ENCODE measurements around the gene FAM241A. TPM values are rescaled to one million over a fixed set of nuclear protein-coding genes. Genes with fewer than 3 reads are reported as not detected.

FAM241A gene
- total and polyA plus RNA-seq, 2 donors (not counting 3 experiments of a cell fraction or from before 2014, with no cell fraction given) = 3.2 to 9.1 TPM

DNA sequence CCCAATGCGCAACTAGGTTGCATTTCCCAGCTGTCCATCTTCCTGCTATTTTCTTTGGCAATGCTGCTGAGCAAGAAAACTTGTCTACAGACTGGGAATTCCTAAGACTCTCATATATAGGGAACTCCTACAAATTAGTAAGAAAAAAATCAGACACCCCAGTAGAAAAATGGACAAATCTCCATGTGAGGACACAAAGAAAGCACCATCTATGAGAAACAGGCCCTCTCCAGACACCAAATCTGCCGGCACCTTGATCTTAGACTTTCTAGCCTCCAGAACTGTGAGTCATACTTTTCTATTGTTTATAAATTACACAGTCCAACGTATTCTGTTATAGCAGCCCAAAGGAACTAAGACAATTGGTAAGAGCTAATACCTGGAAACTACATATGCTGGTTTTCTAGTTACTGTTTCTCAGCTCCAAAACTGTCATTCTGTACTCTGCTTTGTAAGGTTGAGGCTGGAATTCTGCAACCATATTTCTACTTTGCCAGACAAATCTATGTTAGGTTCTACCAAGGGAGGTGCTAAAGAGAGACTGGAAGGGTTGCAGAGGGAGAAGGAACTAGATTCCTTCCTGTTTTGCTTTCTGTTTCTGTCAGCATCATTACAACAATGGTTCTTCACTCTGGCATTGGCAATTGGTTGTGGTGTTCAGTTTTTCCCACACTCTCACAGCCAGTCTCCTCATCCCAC, 35.7 kb upstream of the FAM241A start:
- Histone ChIP-seq H3K27ac (ENCODE audit: insufficient read depth, low read depth, low read length) (peak overlapping the region; percentile 94), H3K4me2 (ENCODE audit: insufficient read depth, low read length) (peak overlapping the region; percentile 75), H3K9me3 (replicated peaks; ENCODE audit: control insufficient read depth, insufficient read depth, low read length) (no peaks in the 10 kb centered on the region), H2AFZ (ENCODE audit: low read depth, low read length) (peak overlapping the region; percentile 83), H3K9me1 (replicated peaks; ENCODE audit: control insufficient read depth, extremely low read depth, insufficient read depth, low read length) (no peaks in the 10 kb centered on the region), H3K36me3 (ENCODE audit: control insufficient read depth in 2 of 2, extremely low read depth in 1 of 2, insufficient read depth in 2 of 2, low read length in 2 of 2) (no peaks in the 10 kb centered on the region), H3K79me2 (ENCODE audit: control insufficient read depth, insufficient read depth, low read length) (no peaks in the 10 kb centered on the region), H3K9ac (replicated peaks; ENCODE audit: extremely low read depth, insufficient read depth, low read length) (peak overlapping the region; percentile 53), H4K20me1 (replicated peaks; ENCODE audit: control insufficient read depth, extremely low read depth, insufficient read depth, low read length) (no peaks in the 10 kb centered on the region), H3K4me3 (replicated peaks in 1 of 3; ENCODE audit: insufficient read depth in 1 of 3, low read depth in 1 of 3, low read length in 3 of 3) (peak overlapping the region in 1 of 3 experiments; percentile 28), H3K27me3 (ENCODE audit: control insufficient read depth in 2 of 2, insufficient read depth in 2 of 2, low read length in 2 of 2) (no peaks in the 10 kb centered on the region), H3K4me1 (ENCODE audit: control insufficient read depth, extremely low read depth, insufficient read depth, low read length) (peaks cover 20% of the 10 kb centered on the region)
- TF ChIP-seq POLR2AphosphoS5 (IDR thresholded peaks at IDR 0.05; ENCODE audit: insufficient read depth, low read depth, low read length) (no peak), EZH2 (IDR thresholded peaks at IDR 0.05; ENCODE audit: borderline replicate concordance, low read depth, low read length, severe bottlenecking) (no peak), MYC (IDR thresholded peaks at IDR 0.05; ENCODE audit: low read depth, low read length) (no peak), POLR2A (IDR thresholded peaks at IDR 0.05; ENCODE audit: low read depth, low read length) (peak; percentile 55), JUN (IDR thresholded peaks at IDR 0.05; ENCODE audit: borderline replicate concordance, insufficient read depth, insufficient read length, low read depth) (peak; percentile 70), FOS (IDR thresholded peaks at IDR 0.05; ENCODE audit: borderline replicate concordance, insufficient read depth, low read length) (peak; percentile 81), GATA2 (IDR thresholded peaks at IDR 0.05; ENCODE audit: insufficient read depth, insufficient read length, low read depth, low read length) (no peak)
- TF ChIP-seq, protein P1, sequence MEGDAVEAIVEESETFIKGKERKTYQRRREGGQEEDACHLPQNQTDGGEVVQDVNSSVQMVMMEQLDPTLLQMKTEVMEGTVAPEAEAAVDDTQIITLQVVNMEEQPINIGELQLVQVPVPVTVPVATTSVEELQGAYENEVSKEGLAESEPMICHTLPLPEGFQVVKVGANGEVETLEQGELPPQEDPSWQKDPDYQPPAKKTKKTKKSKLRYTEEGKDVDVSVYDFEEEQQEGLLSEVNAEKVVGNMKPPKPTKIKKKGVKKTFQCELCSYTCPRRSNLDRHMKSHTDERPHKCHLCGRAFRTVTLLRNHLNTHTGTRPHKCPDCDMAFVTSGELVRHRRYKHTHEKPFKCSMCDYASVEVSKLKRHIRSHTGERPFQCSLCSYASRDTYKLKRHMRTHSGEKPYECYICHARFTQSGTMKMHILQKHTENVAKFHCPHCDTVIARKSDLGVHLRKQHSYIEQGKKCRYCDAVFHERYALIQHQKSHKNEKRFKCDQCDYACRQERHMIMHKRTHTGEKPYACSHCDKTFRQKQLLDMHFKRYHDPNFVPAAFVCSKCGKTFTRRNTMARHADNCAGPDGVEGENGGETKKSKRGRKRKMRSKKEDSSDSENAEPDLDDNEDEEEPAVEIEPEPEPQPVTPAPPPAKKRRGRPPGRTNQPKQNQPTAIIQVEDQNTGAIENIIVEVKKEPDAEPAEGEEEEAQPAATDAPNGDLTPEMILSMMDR (IDR thresholded peaks at IDR 0.05; ENCODE audit: extremely low read depth in 1 of 2, insufficient read depth in 1 of 2, low read depth in 1 of 2, low read length in 2 of 2) = no peak
- TF ChIP-seq, protein P2, sequence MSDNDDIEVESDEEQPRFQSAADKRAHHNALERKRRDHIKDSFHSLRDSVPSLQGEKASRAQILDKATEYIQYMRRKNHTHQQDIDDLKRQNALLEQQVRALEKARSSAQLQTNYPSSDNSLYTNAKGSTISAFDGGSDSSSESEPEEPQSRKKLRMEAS (IDR thresholded peaks at IDR 0.05; ENCODE audit: insufficient read depth, insufficient read length) = no peak
- intact Hi-C loops (cut with micrococcal nuclease) (loop anchor here (1.0 kb wide), 3 partner anchors 26 to 122 kb away; partner anchors contain the start of genes AP1AR and FAM241A), dilution Hi-C loops (cut with MboI; ENCODE audit: extremely low pct_ligation_motif_present, low sequenced_read_pairs) (no loop called here)
- CTCF ChIA-PET = interaction anchor here (0.9 to 1.7 kb wide), 8 partner anchors 10 to 132 kb away, joined by 3 to 18 read pairs (median 4); no protein-coding TSS in a partner anchor
- FAIRE-seq = peak; percentile 91
- POLR2A ChIA-PET = no interaction called here
- DNase-seq (ENCODE audit: low read depth, low spot score) = peak; percentile 86
- no TSS peak for BruUV-seq (replicated peaks)

Measured in endothelial cell of umbilical vein (primary cell).